ENCODE results near the gene KLHL29. TPM values are rescaled to one million over a fixed set of nuclear protein-coding genes. Genes with fewer than 3 reads are reported as not detected.

The KLHL29 gene
- total RNA-seq, 4 donors from 2014 or later: 2.2 to 3.3 (median 2.7) TPM

- Histone ChIP-seq H3K36me3 (no peaks in the 10 kb centered on the region), H3K4me3 (replicated peaks in 1 of 3) (no peak overlapping the region), H3K4me1 (no peaks in the 10 kb centered on the region), H3K27me3 (no peaks in the 10 kb centered on the region), H3K27ac (no peak overlapping the region), H3K9me3 (no peaks in the 10 kb centered on the region)
- DNase-seq: no peak
- WGBS, 2 donors: 96 to 98% methylated on average over 20 of the region's 24 CpGs
- TF ChIP-seq CTCF (IDR thresholded peaks at IDR 0.05): no peak
- no peak for TF ChIP-seq POLR2A (IDR thresholded peaks at IDR 0.05)
- intact Hi-C loops (cut with DNase I): no loop called here
These were observed 310.4 kb downstream of the KLHL29 start for GRCh38 chr2:23695214-23695889.

- intact Hi-C loops (cut with DNase I): no loop called here
- no peak overlapping the region for H3K4me3 ChIP-seq (replicated peaks in 1 of 3)
- H3K9me3 ChIP-seq: no peaks in the 10 kb centered on the region
- no peak for DNase-seq
- no peaks in the 10 kb centered on the region for H3K4me1 ChIP-seq
- H3K27me3 ChIP-seq: no peaks in the 10 kb centered on the region
- H3K27ac ChIP-seq: no peak overlapping the region
- TF ChIP-seq CTCF (IDR thresholded peaks at IDR 0.05): no peak
- TF ChIP-seq POLR2A (IDR thresholded peaks at IDR 0.05): no peak
- H3K36me3 ChIP-seq: no peaks in the 10 kb centered on the region
- 96% methylated on average over 18 to 22 of the region's 32 CpGs for WGBS, 2 donors
These were observed 311.1 kb downstream of the KLHL29 start for GRCh38 chr2:23695890-23696751.

- intact Hi-C loops (cut with DNase I): no loop called here
These were observed 311.7 kb downstream of the KLHL29 start for GRCh38 chr2:23696752-23697045.

GRCh38 chr2:23697256-23698075, 312.5 kb downstream of the KLHL29 start:
- Histone ChIP-seq H3K4me1 (no peaks in the 10 kb centered on the region), H3K4me3 (replicated peaks in 1 of 3) (no peak overlapping the region), H3K9me3 (no peaks in the 10 kb centered on the region), H3K27me3 (no peaks in the 10 kb centered on the region), H3K36me3 (no peaks in the 10 kb centered on the region), H3K27ac (no peak overlapping the region)
- no peak for TF ChIP-seq CTCF (IDR thresholded peaks at IDR 0.05)
- no peak for TF ChIP-seq POLR2A (IDR thresholded peaks at IDR 0.05)
- DNase-seq: no peak
- intact Hi-C loops (cut with DNase I): no loop called here
- 88 to 95% methylated on average over 10 to 12 of the region's 12 CpGs for WGBS, 2 donors

More at GRCh38 chr2:23696752-23697045, 311.7 kb downstream of the KLHL29 start:
- WGBS, 2 donors: 95 to 100% methylated on average over 2 to 5 of the region's 5 CpGs
- Histone ChIP-seq H3K27me3 (no peaks in the 10 kb centered on the region), H3K9me3 (no peaks in the 10 kb centered on the region), H3K4me3 (replicated peaks in 1 of 3) (no peak overlapping the region), H3K27ac (no peak overlapping the region), H3K36me3 (no peaks in the 10 kb centered on the region), H3K4me1 (no peaks in the 10 kb centered on the region)
- TF ChIP-seq POLR2A (IDR thresholded peaks at IDR 0.05): no peak
- TF ChIP-seq CTCF (IDR thresholded peaks at IDR 0.05): no peak
- no peak for DNase-seq

Measured in thyroid gland (tissue), 4 donors.